ENCODE results near the gene MYLK2.

- TF ChIP-seq CTCF (conservative IDR thresholded peaks at IDR 0.05; ENCODE audit: low read length) (no peak), EZH2phosphoT487 (IDR thresholded peaks at IDR 0.05; ENCODE audit: borderline replicate concordance, low read depth, low read length) (no peak)
Measured at GRCh38 chr20:31824554-31825313, 5.6 kb downstream of the MYLK2 start.
